HCT116 (cell line): ENCODE measurements around the gene CUBN.

Source experiments
- CEBPB ChIP-seq: IDR thresholded peaks from 2 replicates; pipeline ENCODE4 v1.6.1; 2012; ENCODE audit warnings: low read depth
- CTCF ChIP-seq, 3 experiments: fragments of 200-600 bp in 1 of 3; sonication (generic) in 1 of 3; IDR thresholded peaks in 2 of 3; conservative IDR thresholded peaks in 1 of 3; 2 replicates each; pipeline ENCODE4 v1.5.1; 2012 to 2017; ENCODE audit warnings: low read depth in 2 of 3, low read length in 2 of 3, antibody characterized with exemption in 1 of 3, borderline replicate concordance in 1 of 3, control low read depth in 1 of 3, mild to moderate bottlenecking in 1 of 3, mixed read lengths in 1 of 3, mixed run types in 1 of 3, moderate library complexity in 1 of 3; ENCODE audit not compliant: insufficient read depth in 1 of 3
- EZH2phosphoT487 ChIP-seq: fragments of 200-600 bp; IDR thresholded peaks from 2 replicates; pipeline ENCODE4 v1.6.1; 2018; ENCODE audit warnings: antibody characterized with exemption, borderline replicate concordance
- POLR2A ChIP-seq: IDR thresholded peaks from 2 replicates; pipeline ENCODE4 v1.7.0; 2011; ENCODE audit warnings: borderline replicate concordance; ENCODE audit not compliant: insufficient read depth, insufficient read length; ENCODE audit errors: extremely low read depth
- POLR2AphosphoS5 ChIP-seq: IDR thresholded peaks from 2 replicates; pipeline ENCODE4 v1.6.1; 2011; ENCODE audit warnings: mild to moderate bottlenecking, low read depth, low read length, moderate library complexity
- REST ChIP-seq: IDR thresholded peaks from 2 replicates; pipeline ENCODE4 v1.6.1; 2012; ENCODE audit warnings: low read depth
- SIN3A ChIP-seq: IDR thresholded peaks from 2 replicates; pipeline ENCODE4 v1.6.1; 2012; ENCODE audit warnings: low read depth

GRCh38 chr10:17122726-17123661, 6.6 kb downstream of the CUBN start:
- TF ChIP-seq EZH2phosphoT487, result no peak
- TF ChIP-seq CEBPB, result no peak
- TF ChIP-seq POLR2A, result no peak
- no peak for TF ChIP-seq SIN3A
- no peak for TF ChIP-seq CTCF (IDR thresholded peaks at IDR 0.05 in 2 of 3, conservative IDR thresholded peaks at IDR 0.05 in 1 of 3; ENCODE audit: borderline replicate concordance in 1 of 3, insufficient read depth in 1 of 3, low read depth in 2 of 3, low read length in 2 of 3)
- no peak for TF ChIP-seq POLR2AphosphoS5
- TF ChIP-seq REST, result no peak
